A549 (cell line): ENCODE data around the gene MOBP. TPM values are rescaled to one million over a fixed set of nuclear protein-coding genes. Genes with fewer than 3 reads are reported as not detected.
A peak's percentile ranks its signal among the peaks of the same experiment; 100 is the strongest.

Experiments
- ATAC-seq, 2 experiments: fragments of 200-7000 bp in 1 of 2; fragments of >200 bp in 1 of 2; cut with Nextera tagmentation in 1 of 2; cut with Tn5 transposase in 1 of 2; 3 replicates each; pipeline versions ENCODE4 v1.8.0 to v1.9.1; 2018 to 2020; ENCODE audit warnings: mild to moderate bottlenecking in 1 of 2, moderate library complexity in 1 of 2
- CTCF ChIA-PET: fragments of 300-600 bp; sonication (Branson Sonifier 250); formaldehyde crosslinking; extraction: SDS; loops from one replicate; lab custom pipeline; 2021; ENCODE audit warnings: antibody characterized with exemption, inconsistent platforms; lab: Yijun Ruan, JAX
- POLR2A ChIA-PET: fragments of 350-600 bp; formaldehyde crosslinking; extraction: SDS; loops from one replicate; lab custom pipeline; 2021; ENCODE audit warnings: antibody characterized with exemption, inconsistent platforms; lab: Yijun Ruan, JAX
- DNase-seq, 2 experiments: peaks; one replicate each; pipeline versions ENCODE4 v3.0.0 to v3.0.0-alpha.2; 2011 to 2016; ENCODE audit warnings: low read depth in 1 of 2, low spot score in 1 of 2
- FAIRE-seq: peaks from 2 replicates; lab custom pipeline; 2011; peaks lifted over from hg19 to GRCh38; lab: Jason Lieb, UNC
- H3K27ac ChIP-seq, 2 experiments: fragments of >200 bp; sonication (Bioruptor Twin); formaldehyde crosslinking; 3 replicates each; pipeline ENCODE4 v1.5.1; 2016 to 2017
- H3K4me1 ChIP-seq: fragments of >200 bp; sonication (Bioruptor Twin); formaldehyde crosslinking; 3 replicates; pipeline ENCODE4 v1.6.1; 2016
- H3K4me2 ChIP-seq: fragments of >200 bp; sonication (Bioruptor Twin); formaldehyde crosslinking; 3 replicates; pipeline ENCODE4 v1.6.1; 2016
- H3K4me3 ChIP-seq: fragments of >200 bp; sonication (Bioruptor Twin); formaldehyde crosslinking; 3 replicates; pipeline ENCODE4 v1.5.1; 2016
- H3K9me3 ChIP-seq: fragments of >200 bp; sonication (Bioruptor Twin); formaldehyde crosslinking; 3 replicates; pipeline ENCODE4 v1.6.1; 2016
- ATOH8 ChIP-seq: fragments of 250-450 bp; sonication (Bioruptor Pico); IDR thresholded peaks from 2 replicates; pipeline ENCODE4 v1.5.0; 2020; ENCODE audit warnings: low read depth, mild to moderate bottlenecking, moderate library complexity
- BCL3 ChIP-seq: fragments of >200 bp; sonication (Bioruptor Twin); formaldehyde crosslinking; IDR thresholded peaks from 3 replicates; pipeline ENCODE4 v1.6.1; 2016
- BHLHE40 ChIP-seq: IDR thresholded peaks from 2 replicates; pipeline ENCODE4 v1.6.1; 2012; ENCODE audit warnings: low read depth, low read length, inconsistent platforms
- CHD4 ChIP-seq: fragments of 200-600 bp; sonication (generic); IDR thresholded peaks from 2 replicates; pipeline ENCODE4 v1.6.1; 2016; ENCODE audit warnings: antibody characterized with exemption, mild to moderate bottlenecking, borderline replicate concordance
- CTCF ChIP-seq: fragments of >200 bp; sonication (Bioruptor Twin); formaldehyde crosslinking; IDR thresholded peaks from 3 replicates; pipeline ENCODE4 v1.5.1; 2016
- EHMT2 ChIP-seq: fragments of 200-600 bp; sonication (generic); IDR thresholded peaks from 2 replicates; pipeline ENCODE4 v1.6.1; 2016; ENCODE audit warnings: antibody characterized with exemption, low read depth, mild to moderate bottlenecking, moderate library complexity
- ELK1 ChIP-seq: fragments of 150-350 bp; IDR thresholded peaks from 2 replicates; pipeline ENCODE4 v1.6.1; 2014; ENCODE audit warnings: low read depth, mild to moderate bottlenecking, low read length
- EP300 ChIP-seq, 2 experiments: fragments of >200 bp; sonication (Bioruptor Twin); formaldehyde crosslinking; IDR thresholded peaks; 2 replicates in 1 of 2; 3 replicates in 1 of 2; pipeline ENCODE4 v1.6.1; 2016 to 2017
- GATA3 ChIP-seq: IDR thresholded peaks from 2 replicates; pipeline ENCODE4 v1.6.1; 2012; ENCODE audit warnings: borderline replicate concordance
- HDAC2 ChIP-seq: fragments of 200-600 bp; sonication (generic); IDR thresholded peaks from 2 replicates; pipeline ENCODE4 v1.6.1; 2016
- HOXA7 ChIP-seq: fragments of 250-450 bp; sonication (Bioruptor Pico); IDR thresholded peaks from 2 replicates; pipeline ENCODE4 v1.5.0; 2020; ENCODE audit warnings: mild to moderate bottlenecking, moderate library complexity
- HOXB13 ChIP-seq: fragments of 250-450 bp; sonication (Bioruptor Pico); IDR thresholded peaks from 2 replicates; pipeline ENCODE4 v1.5.0; 2020; ENCODE audit warnings: low read depth, mild to moderate bottlenecking, moderate library complexity
- JUNB ChIP-seq: fragments of >200 bp; sonication (Bioruptor Twin); formaldehyde crosslinking; IDR thresholded peaks from 2 replicates; pipeline ENCODE4 v1.6.1; 2016
- KDM1A ChIP-seq: fragments of 200-600 bp; sonication (generic); IDR thresholded peaks from 2 replicates; pipeline ENCODE4 v1.6.1; 2016; ENCODE audit warnings: low read depth, mild to moderate bottlenecking
- NPAS2 ChIP-seq: fragments of 250-450 bp; sonication (Bioruptor Pico); IDR thresholded peaks from 2 replicates; pipeline ENCODE4 v1.8.0; 2022; ENCODE audit warnings: mild to moderate bottlenecking, moderate library complexity, borderline replicate concordance
- PBX3 ChIP-seq: IDR thresholded peaks from 2 replicates; pipeline ENCODE4 v1.6.1; 2012
- RAD21 ChIP-seq, 2 experiments: fragments of >200 bp in 1 of 2; sonication (Bioruptor Twin) in 1 of 2; formaldehyde crosslinking in 1 of 2; IDR thresholded peaks in 1 of 2; conservative IDR thresholded peaks in 1 of 2; 2 replicates in 1 of 2; 3 replicates in 1 of 2; pipeline ENCODE4 v1.6.1; 2012 to 2018; ENCODE audit warnings: inconsistent platforms in 1 of 2
- RARB ChIP-seq: fragments of 250-450 bp; sonication (Bioruptor Pico); IDR thresholded peaks from 2 replicates; pipeline ENCODE4 v1.8.0; 2021; ENCODE audit warnings: mild to moderate bottlenecking, moderate library complexity
- RCOR1 ChIP-seq: fragments of 150-350 bp; IDR thresholded peaks from 2 replicates; pipeline ENCODE4 v1.6.1; 2014; ENCODE audit warnings: antibody characterized with exemption, low read length, low read depth
- USF2 ChIP-seq: fragments of 450-650 bp; IDR thresholded peaks from 2 replicates; pipeline ENCODE4 v1.6.1; 2014; ENCODE audit warnings: antibody characterized with exemption
- WGBS: methylation state at CpG from one replicate; pipeline ENCODE4 v1.1.6; 2017; ENCODE audit errors: missing lambda C conversion rate; 5-methylcytosine and 5-hydroxymethylcytosine counted together
- polyA plus RNA-seq, 4 experiments: library from polyadenylated mRNA; depleted of rRNA in 3 of 4; stranded (reverse); fragments of >200 nt; fragmentation: RNase III in 1 of 4; extraction: RNeasy Plus Mini Kit Qiagen cat#74134 plus additional on column Dnase treatment in 1 of 4; gene quantifications; 2 replicates in 3 of 4; 3 replicates in 1 of 4; pipeline ENCODE4 v1.2.3, GENCODE V29; 2011 to 2017

Gene MOBP
- polyA plus RNA-seq, 2 of the 4 experiments (the other 2 are of a cell fraction): 0.10 TPM; not detected in 1

GRCh38 chr3:39491014-39491413, 23.5 kb downstream of the MOBP start (continued):
- TF ChIP-seq RAD21 (conservative IDR thresholded peaks at IDR 0.05 in 1 of 2, IDR thresholded peaks at IDR 0.05 in 1 of 2): no peak
- TF ChIP-seq HOXA7 (CRISPR knock-in tag): no peak
- TF ChIP-seq ATOH8: no peak
- TF ChIP-seq, all 56 proteins: peak for 0

- FAIRE-seq: no peak
- 14% methylated on average over 3 of the region's 3 CpGs for WGBS
- POLR2A ChIA-PET: interaction anchor here (0.6 kb wide), 1 partner anchor 51 kb away, joined by 3 read pairs; no protein-coding TSS in a partner anchor
- Histone ChIP-seq H3K27ac (no peak overlapping the region), H3K4me2 (no peak overlapping the region), H3K4me3 (no peak overlapping the region), H3K4me1 (no peaks in the 10 kb centered on the region), H3K9me3 (no peaks in the 10 kb centered on the region; the same call in 2 of the 3 replicates)
- no peak for DNase-seq
- TF ChIP-seq KDM1A (no peak), CHD4 (no peak)
- CTCF ChIA-PET: interaction anchor here (0.5 kb wide), 1 partner anchor 36 kb away, joined by 3 read pairs; no protein-coding TSS in a partner anchor
- no peak for ATAC-seq
Observed at GRCh38 chr3:39491733-39492350, 24.4 kb downstream of the MOBP start.

GRCh38 chr3:39494781-39495180, 27.3 kb downstream of the MOBP start:
- no peak overlapping the region for H3K27ac ChIP-seq
- FAIRE-seq (no peak), DNase-seq (no peak), ATAC-seq (no peak)
- no peak overlapping the region for H3K4me2 ChIP-seq
- ChIA-PET POLR2A (no interaction called here), CTCF (interaction anchor here (6.7 kb wide), 1 partner anchor 47 kb away, joined by 113 read pairs; no protein-coding TSS in a partner anchor)
- no peak overlapping the region for H3K4me3 ChIP-seq
- H3K4me1 ChIP-seq: peaks cover 6% of the 10 kb centered on the region; the same call in 1 of the 3 replicates
- no peak for TF ChIP-seq EP300 (IDR thresholded peaks at IDR 0.05)
- TF ChIP-seq ATOH8: no peak
- no peak for TF ChIP-seq NPAS2 (CRISPR knock-in tag)
- WGBS: 27% methylated on average over 4 of the region's 4 CpGs
- no peaks in the 10 kb centered on the region for H3K9me3 ChIP-seq

- 44% methylated on average over 5 of the region's 5 CpGs for WGBS
- Histone ChIP-seq H3K27ac (no peak overlapping the region), H3K9me3 (no peaks in the 10 kb centered on the region), H3K4me2 (peak overlapping the region; percentile 72; the same call in 2 of the 3 replicates), H3K4me3 (no peak overlapping the region), H3K4me1 (peaks cover 6% of the 10 kb centered on the region; the same call in 1 of the 3 replicates)
- FAIRE-seq: no peak
- no peak for DNase-seq
- POLR2A ChIA-PET: no interaction called here
- ATAC-seq: peak in 1 of 2 experiments; percentile 25; a peak in 2 of 6 replicates
- CTCF ChIA-PET: interaction anchor here (0.7 to 6.7 kb wide), 17 partner anchors 8 to 92 kb away, joined by 3 to 113 read pairs (median 8); partner anchors contain the start of gene RPSA
- no peak for TF ChIP-seq BCL3
- no peak for TF ChIP-seq EHMT2
- no peak for TF ChIP-seq GATA3
- TF ChIP-seq JUNB: no peak
- no peak for TF ChIP-seq USF2
- no peak for TF ChIP-seq PBX3
- no peak for TF ChIP-seq ELK1
- no peak for TF ChIP-seq HDAC2
- no peak for TF ChIP-seq HOXB13 (CRISPR knock-in tag)
- no peak for TF ChIP-seq CTCF
- TF ChIP-seq RCOR1: no peak
- no peak for TF ChIP-seq BHLHE40
- no peak for TF ChIP-seq RARB
Observed at GRCh38 chr3:39497753-39498152, 30.3 kb downstream of the MOBP start.
